Subcutaneous abdominal adipose tissue (tissue), 5 donors: ENCODE measurements around the gene CC2D1A.
A peak's percentile ranks its signal among the peaks of the same experiment; 100 is the strongest.

Experiments used
- H3K27ac ChIP-seq: one replicate; pipeline ENCODE4 v1.7.0; 2013; ENCODE audit warnings: low read depth, mild to moderate bottlenecking, inconsistent platforms, low read length, moderate library complexity
- H3K27me3 ChIP-seq, 5 donors: one replicate each; pipeline ENCODE4 v1.7.0; 2013; ENCODE audit warnings: low read length in 5 of 5, inconsistent platforms in 1 of 5; ENCODE audit not compliant: control insufficient read depth in 5 of 5, insufficient read depth in 4 of 5
- H3K36me3 ChIP-seq, 5 donors: one replicate each; pipeline ENCODE4 v1.7.0; 2013; ENCODE audit warnings: low read length in 5 of 5; ENCODE audit not compliant: control insufficient read depth in 5 of 5, insufficient read depth in 5 of 5
- H3K4me1 ChIP-seq, 5 donors: one replicate each; pipeline ENCODE4 v1.7.0; 2013; ENCODE audit warnings: low read length in 5 of 5, mild to moderate bottlenecking in 3 of 5, moderate library complexity in 1 of 5; ENCODE audit not compliant: control insufficient read depth in 5 of 5, insufficient read depth in 5 of 5
- H3K4me3 ChIP-seq, 5 donors: one replicate each; pipeline ENCODE4 v1.7.0; 2013; ENCODE audit warnings: low read length in 5 of 5, low read depth in 1 of 5
- H3K9ac ChIP-seq, 5 donors: one replicate each; pipeline ENCODE4 v1.7.0; 2013; ENCODE audit warnings: low read length in 5 of 5, mild to moderate bottlenecking in 4 of 5, moderate library complexity in 3 of 5
- H3K9me3 ChIP-seq, 5 donors: one replicate each; pipeline ENCODE4 v1.7.0; 2013; ENCODE audit warnings: low read length in 5 of 5; ENCODE audit not compliant: control insufficient read depth in 5 of 5
- donor health status: healthy.
- donor health status: healthy.
- donor health status: healthy.
- donor health status: healthy.
- donor health status: healthy.

Gene CC2D1A

DNA sequence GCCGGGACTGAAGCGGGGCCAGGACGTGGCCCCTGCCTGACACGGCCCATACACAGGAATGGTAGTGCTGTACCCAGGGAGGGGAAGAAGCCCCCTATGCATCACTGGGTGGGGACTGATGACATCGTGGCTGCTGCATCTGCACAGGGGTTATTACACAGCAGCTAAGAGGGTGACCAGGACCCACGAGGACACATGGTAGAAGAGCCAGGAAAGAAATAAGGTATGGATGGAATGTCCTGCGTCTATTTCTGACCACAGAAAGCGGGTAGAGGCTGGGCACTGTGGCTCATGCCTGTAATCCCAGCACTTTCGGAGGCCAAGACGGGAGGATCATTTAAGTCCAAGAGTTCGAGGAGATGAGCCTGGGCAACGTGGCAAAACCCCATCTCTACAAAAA, 70.4 kb downstream of the CC2D1A start:
- H3K27ac ChIP-seq = no peak overlapping the region
- H3K27me3 ChIP-seq = peaks cover 0 to 3% (median 0%) of the 10 kb centered on the region in 5 donors

GRCh38 chr19:13977803-13978202, 71.8 kb downstream of the CC2D1A start:
- H3K27me3 ChIP-seq = peaks cover 0 to 3% (median 0%) of the 10 kb centered on the region in 5 donors
- no peaks in the 10 kb centered on the region for H3K9me3 ChIP-seq
- peak overlapping the region in 1 of 5 donors; percentile 47 for H3K9ac ChIP-seq
- peak overlapping the region in 1 of 5 donors; percentile 57 for H3K4me3 ChIP-seq
- H3K27ac ChIP-seq = no peak overlapping the region
- peaks cover 0 to 53% (median 35%) of the 10 kb centered on the region in 5 donors for H3K36me3 ChIP-seq
- peaks cover 0 to 25% (median 17%) of the 10 kb centered on the region in 5 donors for H3K4me1 ChIP-seq

More for the DNA sequence above, 70.4 kb downstream of the CC2D1A start:
- peaks cover 0 to 19% (median 16%) of the 10 kb centered on the region in 5 donors for H3K4me1 ChIP-seq
- no peak overlapping the region for H3K9ac ChIP-seq
- no peak overlapping the region for H3K4me3 ChIP-seq
- H3K9me3 ChIP-seq = no peaks in the 10 kb centered on the region
- peaks cover 0 to 53% (median 33%) of the 10 kb centered on the region in 5 donors for H3K36me3 ChIP-seq

DNA sequence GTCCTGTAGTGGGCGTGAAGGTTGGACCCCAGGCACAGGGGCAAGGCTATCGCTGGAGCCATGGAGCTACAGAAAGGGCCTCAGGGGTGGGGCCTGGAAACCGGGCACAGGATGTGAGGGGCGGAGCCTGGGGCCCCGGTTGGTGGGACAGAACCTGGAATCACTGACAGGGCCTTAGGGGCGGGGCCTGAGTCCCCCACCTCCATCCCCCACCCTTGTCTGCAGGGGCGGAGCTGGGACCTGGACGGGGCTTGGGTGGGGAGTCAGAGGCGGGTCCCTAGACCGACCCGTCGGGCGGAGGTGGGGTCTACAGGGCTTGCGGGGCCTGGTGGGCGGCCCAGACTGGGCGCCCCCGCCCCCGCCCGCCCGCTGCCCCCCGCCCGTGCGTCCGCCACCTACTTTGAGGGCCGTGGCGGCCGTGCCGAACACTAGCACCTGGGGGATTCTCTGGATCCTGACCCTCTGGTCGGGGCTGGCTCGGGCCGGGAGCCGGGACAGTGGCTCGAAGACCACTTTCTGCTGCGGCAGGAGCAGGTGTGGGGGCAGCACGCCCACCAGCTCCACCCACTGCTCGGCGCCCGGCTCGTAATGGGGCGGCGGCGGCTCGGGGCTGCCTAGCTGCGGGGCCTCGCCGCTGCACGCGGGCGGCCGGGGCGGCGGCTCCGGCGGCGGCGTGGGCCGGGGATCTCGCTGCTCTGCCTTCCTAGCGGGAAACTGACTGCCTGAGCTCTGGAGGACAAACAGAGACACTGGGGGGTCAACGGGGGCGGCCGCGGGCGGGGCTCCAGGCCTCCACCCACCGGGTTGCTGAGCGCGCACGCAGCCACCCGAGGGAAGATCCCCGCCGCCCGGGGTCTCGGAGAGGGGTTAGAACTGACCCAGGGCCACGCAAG, 72.6 kb downstream of the CC2D1A start:
- H3K4me1 ChIP-seq = peaks cover 0 to 25% (median 17%) of the 10 kb centered on the region in 5 donors
- H3K9ac ChIP-seq = peak overlapping the region in 3 of 5 donors; percentile 12 to 47 (median 21)
- H3K27me3 ChIP-seq = peaks cover 0 to 3% (median 0%) of the 10 kb centered on the region in 5 donors
- peaks cover 0 to 49% (median 34%) of the 10 kb centered on the region in 5 donors for H3K36me3 ChIP-seq
- no peaks in the 10 kb centered on the region for H3K9me3 ChIP-seq
- H3K27ac ChIP-seq = no peak overlapping the region
- H3K4me3 ChIP-seq = peak overlapping the region in 4 of 5 donors; percentile 44 to 57 (median 48)

- H3K4me3 ChIP-seq = peak overlapping the region in 4 of 5 donors; percentile 22 to 57 (median 48)
- H3K27ac ChIP-seq = no peak overlapping the region
- H3K9ac ChIP-seq = peak overlapping the region in 2 of 5 donors; percentile 12 to 21
- peaks cover 0 to 3% (median 0%) of the 10 kb centered on the region in 5 donors for H3K27me3 ChIP-seq
- H3K4me1 ChIP-seq = peaks cover 0 to 25% (median 17%) of the 10 kb centered on the region in 5 donors
- no peaks in the 10 kb centered on the region for H3K9me3 ChIP-seq
- peaks cover 0 to 43% (median 30%) of the 10 kb centered on the region in 5 donors for H3K36me3 ChIP-seq
Measured at GRCh38 chr19:13979244-13979615, 73.2 kb downstream of the CC2D1A start.

GRCh38 chr19:13979686-13980085, 73.7 kb downstream of the CC2D1A start:
- peak overlapping the region in 2 of 5 donors; percentile 53 to 57 for H3K4me3 ChIP-seq
- peaks cover 0 to 25% (median 17%) of the 10 kb centered on the region in 5 donors for H3K4me1 ChIP-seq
- H3K27me3 ChIP-seq = peaks cover 0 to 3% (median 0%) of the 10 kb centered on the region in 5 donors
- peaks cover 0 to 39% (median 27%) of the 10 kb centered on the region in 5 donors for H3K36me3 ChIP-seq
- no peaks in the 10 kb centered on the region for H3K9me3 ChIP-seq
- H3K9ac ChIP-seq = peak overlapping the region in 1 of 5 donors; percentile 21
- H3K27ac ChIP-seq = no peak overlapping the region

DNA sequence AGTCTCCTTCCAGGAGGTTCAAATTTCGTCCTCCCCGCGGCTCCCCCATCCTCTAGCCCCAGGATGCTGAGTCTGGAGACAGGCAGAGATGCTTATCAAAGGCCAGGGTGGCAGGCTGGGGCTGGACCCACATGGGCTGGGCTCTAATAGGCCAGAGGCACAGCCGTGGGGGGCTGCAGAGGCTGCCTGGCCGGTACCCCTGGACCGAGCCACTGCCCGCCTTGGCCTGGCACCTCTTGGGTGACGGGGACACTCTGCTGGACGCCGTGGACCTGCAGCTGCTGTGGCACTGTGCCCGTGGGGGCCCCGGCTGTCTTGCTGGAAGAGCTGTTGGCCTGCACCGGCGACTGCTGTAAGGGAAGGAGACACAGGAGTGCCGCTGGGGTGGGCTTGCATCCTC, 74.3 kb downstream of the CC2D1A start:
- H3K9me3 ChIP-seq = no peaks in the 10 kb centered on the region
- H3K4me1 ChIP-seq = peaks cover 0 to 26% (median 17%) of the 10 kb centered on the region in 5 donors
- no peak overlapping the region for H3K27ac ChIP-seq
- H3K36me3 ChIP-seq = peaks cover 0 to 37% (median 26%) of the 10 kb centered on the region in 5 donors
- H3K27me3 ChIP-seq = peaks cover 0 to 3% (median 0%) of the 10 kb centered on the region in 5 donors
- no peak overlapping the region for H3K4me3 ChIP-seq
- no peak overlapping the region for H3K9ac ChIP-seq
